ENCODE results near the gene SLC22A1. TPM values are rescaled to one million over a fixed set of nuclear protein-coding genes. Genes with fewer than 3 reads are reported as not detected.

SLC22A1 gene
- total RNA-seq, 1 experiment from 2014 or later = 1.2 TPM

DNA sequence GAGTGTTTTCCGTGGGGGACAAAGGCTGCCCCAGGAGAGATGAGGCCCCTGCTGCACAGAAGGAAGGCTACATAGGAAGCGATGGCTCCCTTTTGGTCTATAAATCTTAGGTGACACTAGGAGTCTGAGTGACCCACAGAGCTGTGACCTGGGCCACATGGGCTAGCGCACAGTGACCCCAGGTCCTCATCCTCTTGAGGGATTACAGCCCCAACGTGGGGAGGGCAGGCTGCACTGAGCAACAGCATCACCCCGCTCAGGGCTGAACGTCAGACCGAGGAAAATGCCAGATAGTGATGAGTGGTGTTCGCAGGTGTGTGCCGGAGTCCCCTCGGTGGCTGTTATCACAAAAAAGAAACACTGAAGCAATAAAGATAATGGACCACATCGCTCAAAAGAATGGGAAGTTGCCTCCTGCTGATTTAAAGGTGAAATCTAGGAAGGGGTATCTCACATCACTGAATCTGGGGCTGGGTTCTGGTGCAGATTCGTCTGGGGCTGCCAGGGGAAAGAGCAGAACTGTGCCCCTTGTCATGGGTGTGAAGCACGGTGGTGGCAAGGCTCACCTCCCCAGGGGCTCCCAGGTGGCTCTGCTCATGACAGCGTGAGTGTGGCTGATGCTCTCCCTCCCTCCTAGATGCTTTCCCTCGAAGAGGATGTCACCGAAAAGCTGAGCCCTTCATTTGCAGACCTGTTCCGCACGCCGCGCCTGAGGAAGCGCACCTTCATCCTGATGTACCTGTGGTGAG lies 14.5 kb downstream of the SLC22A1 start (continued):
- no peak for TF ChIP-seq TP53 (CRISPR knock-in tag; IDR thresholded peaks at IDR 0.05)
- TF ChIP-seq, protein P1, sequence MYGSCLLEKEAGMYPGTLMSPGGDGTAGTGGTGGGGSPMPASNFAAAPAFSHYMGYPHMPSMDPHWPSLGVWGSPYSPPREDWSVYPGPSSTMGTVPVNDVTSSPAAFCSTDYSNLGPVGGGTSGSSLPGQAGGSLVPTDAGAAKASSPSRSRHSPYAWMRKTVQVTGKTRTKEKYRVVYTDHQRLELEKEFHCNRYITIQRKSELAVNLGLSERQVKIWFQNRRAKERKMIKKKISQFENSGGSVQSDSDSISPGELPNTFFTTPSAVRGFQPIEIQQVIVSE (CRISPR knock-in tag; IDR thresholded peaks at IDR 0.05; ENCODE audit: borderline replicate concordance) = no peak

- H3K27me3 Mint-ChIP-seq (ENCODE audit: low read depth) = peaks cover 26% of the 10 kb centered on the region
- ChIA-PET CTCF (interaction anchor here (0.6 to 2.9 kb wide), 22 partner anchors 9 to 397 kb away, joined by 3 to 27 read pairs (median 4); no protein-coding TSS in a partner anchor), POLR2A (no interaction called here)
- DNase-seq (ENCODE audit: low spot score) (no peak), ATAC-seq (no peak)
- no peak overlapping the region for H3K4me3 Mint-ChIP-seq
- peaks cover 37% of the 10 kb centered on the region for H3K4me1 Mint-ChIP-seq
- no peaks in the 10 kb centered on the region for H3K36me3 Mint-ChIP-seq
- no peak for TF ChIP-seq ZBTB21 (CRISPR knock-in tag; IDR thresholded peaks at IDR 0.05; ENCODE audit: borderline replicate concordance)
- TF ChIP-seq RELA (CRISPR knock-in tag; IDR thresholded peaks at IDR 0.05; ENCODE audit: borderline replicate concordance) = no peak
- TF ChIP-seq ZNF317 (CRISPR knock-in tag; IDR thresholded peaks at IDR 0.05; ENCODE audit: borderline replicate concordance, low read depth) = no peak
- TF ChIP-seq EMX1 (CRISPR knock-in tag; IDR thresholded peaks at IDR 0.05) = no peak
- no peak for TF ChIP-seq TP53 (CRISPR knock-in tag; IDR thresholded peaks at IDR 0.05)
- H3K27ac Mint-ChIP-seq = no peak overlapping the region
- H3K9me3 Mint-ChIP-seq = no peaks in the 10 kb centered on the region
Observed at GRCh38 chr6:160137130-160137988, 15.7 kb downstream of the SLC22A1 start.

GRCh38 chr6:160137989-160138835 lies 16.6 kb downstream of the SLC22A1 start:
- TF ChIP-seq ZNF416 (CRISPR knock-in tag; IDR thresholded peaks at IDR 0.05) (no peak), CTCF (IDR thresholded peaks at IDR 0.05) (peak; percentile 64), ERG (CRISPR knock-in tag; IDR thresholded peaks at IDR 0.05) (no peak), ZNF232 (CRISPR knock-in tag; IDR thresholded peaks at IDR 0.05) (0 out of 2 replicates have a peak, but pooled peaks have one; percentile 41), GABPB1 (CRISPR knock-in tag; IDR thresholded peaks at IDR 0.05) (0 out of 2 replicates have a peak, but pooled peaks have one; percentile 10), ZNF138 (CRISPR knock-in tag; conservative IDR thresholded peaks at IDR 0.05) (no peak), ELF4 (CRISPR knock-in tag; IDR thresholded peaks at IDR 0.05; ENCODE audit: low read depth) (no peak)
- TF ChIP-seq, protein P2, sequence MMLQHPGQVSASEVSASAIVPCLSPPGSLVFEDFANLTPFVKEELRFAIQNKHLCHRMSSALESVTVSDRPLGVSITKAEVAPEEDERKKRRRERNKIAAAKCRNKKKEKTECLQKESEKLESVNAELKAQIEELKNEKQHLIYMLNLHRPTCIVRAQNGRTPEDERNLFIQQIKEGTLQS (CRISPR knock-in tag; conservative IDR thresholded peaks at IDR 0.05) = no peak
- Mint-ChIP-seq H3K27ac (no peak overlapping the region), H3K4me3 (no peak overlapping the region), H3K36me3 (no peaks in the 10 kb centered on the region), H3K4me1 (peaks cover 28% of the 10 kb centered on the region), H3K9me3 (no peaks in the 10 kb centered on the region), H3K27me3 (ENCODE audit: low read depth) (peaks cover 24% of the 10 kb centered on the region)
- ChIA-PET CTCF (interaction anchor here (0.6 to 2.9 kb wide), 25 partner anchors 10 to 396 kb away, joined by 3 to 27 read pairs (median 4); no protein-coding TSS in a partner anchor), POLR2A (no interaction called here)
- DNase-seq (ENCODE audit: low spot score) (peak; percentile 66), ATAC-seq (peak; percentile 14; the same call in 1 of the 2 replicates)
